ENCODE data around the gene CLEC2D. TPM values are rescaled to one million over a fixed set of nuclear protein-coding genes. Genes with fewer than 3 reads are reported as not detected.

CLEC2D gene
- total and polyA plus RNA-seq, 2 donors: 3.4 to 31.2 TPM

GRCh38 chr12:9646794-9647781 is 22.4 kb upstream of the CLEC2D start:
- Histone ChIP-seq H3K4me3 (ENCODE audit: low read depth, low read length) (peak overlapping the region; percentile 62), H3K4me1 (ENCODE audit: insufficient read depth) (no peaks in the 10 kb centered on the region), H3K36me3 (ENCODE audit: insufficient read depth) (no peaks in the 10 kb centered on the region), H3K27ac (ENCODE audit: low read depth) (peak overlapping the region; percentile 96)
- no peak for DNase-seq (ENCODE audit: extremely low spot score)
- WGBS: 33% methylated on average over 13 of the region's 13 CpGs

GRCh38 chr12:9647825-9648700 is 21.4 kb upstream of the CLEC2D start:
- peak overlapping the region; percentile 96 for H3K27ac ChIP-seq (ENCODE audit: low read depth)
- peak overlapping the region; percentile 62 for H3K4me3 ChIP-seq (ENCODE audit: low read depth, low read length)
- H3K36me3 ChIP-seq (ENCODE audit: insufficient read depth): no peaks in the 10 kb centered on the region
- no peaks in the 10 kb centered on the region for H3K4me1 ChIP-seq (ENCODE audit: insufficient read depth)
- WGBS: under 1% methylated on average over 55 of the region's 55 CpGs
- DNase-seq (ENCODE audit: extremely low spot score): peak; percentile 64

- peak overlapping the region; percentile 62 for H3K4me3 ChIP-seq (ENCODE audit: low read depth, low read length)
- WGBS: 8% methylated on average over 13 of the region's 13 CpGs
- peak overlapping the region; percentile 96 for H3K27ac ChIP-seq (ENCODE audit: low read depth)
- no peaks in the 10 kb centered on the region for H3K4me1 ChIP-seq (ENCODE audit: insufficient read depth)
- no peak for DNase-seq (ENCODE audit: extremely low spot score)
- H3K36me3 ChIP-seq (ENCODE audit: insufficient read depth): no peaks in the 10 kb centered on the region
Measured at GRCh38 chr12:9648701-9649531, 20.6 kb upstream of the CLEC2D start.

- Histone ChIP-seq H3K27ac (ENCODE audit: low read depth) (peak overlapping the region; percentile 67), H3K4me1 (ENCODE audit: insufficient read depth) (no peaks in the 10 kb centered on the region), H3K4me3 (ENCODE audit: low read depth, low read length) (peak overlapping the region; percentile 62), H3K36me3 (ENCODE audit: insufficient read depth) (peaks cover 2% of the 10 kb centered on the region)
- DNase-seq (ENCODE audit: extremely low spot score): no peak
- WGBS: 40% methylated on average over 5 of the region's 5 CpGs
Measured at GRCh38 chr12:9649532-9649940, 20.0 kb upstream of the CLEC2D start.

GRCh38 chr12:9650151-9650576 is 19.3 kb upstream of the CLEC2D start:
- DNase-seq (ENCODE audit: extremely low spot score): no peak
- H3K36me3 ChIP-seq (ENCODE audit: insufficient read depth): peaks cover 3% of the 10 kb centered on the region
- WGBS: 37% methylated on average over 4 of the region's 4 CpGs
- peak overlapping the region; percentile 64 for H3K27ac ChIP-seq (ENCODE audit: low read depth)
- H3K4me3 ChIP-seq (ENCODE audit: low read depth, low read length): peak overlapping the region; percentile 62
- H3K4me1 ChIP-seq (ENCODE audit: insufficient read depth): no peaks in the 10 kb centered on the region

GRCh38 chr12:9651265-9651729 is 18.2 kb upstream of the CLEC2D start:
- Histone ChIP-seq H3K4me1 (ENCODE audit: insufficient read depth) (no peaks in the 10 kb centered on the region), H3K4me3 (ENCODE audit: low read depth, low read length) (no peak overlapping the region), H3K36me3 (ENCODE audit: insufficient read depth) (peaks cover 3% of the 10 kb centered on the region), H3K27ac (ENCODE audit: low read depth) (peak overlapping the region; percentile 26)
- no peak for DNase-seq (ENCODE audit: extremely low spot score)
- 70% methylated on average over 3 of the region's 3 CpGs for WGBS

- H3K36me3 ChIP-seq (ENCODE audit: insufficient read depth): peaks cover 6% of the 10 kb centered on the region
- H3K4me1 ChIP-seq (ENCODE audit: insufficient read depth): no peaks in the 10 kb centered on the region
- H3K4me3 ChIP-seq (ENCODE audit: low read depth, low read length): no peak overlapping the region
- no peak for DNase-seq (ENCODE audit: extremely low spot score)
- WGBS: 97% methylated on average over 1 of the region's 1 CpG
- no peak overlapping the region for H3K27ac ChIP-seq (ENCODE audit: low read depth)
Measured at GRCh38 chr12:9660046-9660445, 9.5 kb upstream of the CLEC2D start.

- Histone ChIP-seq H3K4me3 (ENCODE audit: low read depth, low read length) (no peak overlapping the region), H3K27ac (ENCODE audit: low read depth) (no peak overlapping the region), H3K36me3 (ENCODE audit: insufficient read depth) (peaks cover 6% of the 10 kb centered on the region), H3K4me1 (ENCODE audit: insufficient read depth) (no peaks in the 10 kb centered on the region)
- DNase-seq (ENCODE audit: extremely low spot score): no peak
- WGBS: 95% methylated on average over 2 of the region's 2 CpGs
Measured at GRCh38 chr12:9661720-9662119, 7.8 kb upstream of the CLEC2D start.

GRCh38 chr12:9662488-9662887 is 7.0 kb upstream of the CLEC2D start:
- Histone ChIP-seq H3K27ac (ENCODE audit: low read depth) (no peak overlapping the region), H3K4me3 (ENCODE audit: low read depth, low read length) (no peak overlapping the region), H3K4me1 (ENCODE audit: insufficient read depth) (no peaks in the 10 kb centered on the region), H3K36me3 (ENCODE audit: insufficient read depth) (peaks cover 4% of the 10 kb centered on the region)
- no peak for DNase-seq (ENCODE audit: extremely low spot score)

- Histone ChIP-seq H3K4me1 (ENCODE audit: insufficient read depth) (no peaks in the 10 kb centered on the region), H3K4me3 (ENCODE audit: low read depth, low read length) (no peak overlapping the region), H3K36me3 (ENCODE audit: insufficient read depth) (peaks cover 1% of the 10 kb centered on the region), H3K27ac (ENCODE audit: low read depth) (no peak overlapping the region)
- no peak for DNase-seq (ENCODE audit: extremely low spot score)
- WGBS: 80% methylated on average over 2 of the region's 2 CpGs
Measured at GRCh38 chr12:9667403-9668160, 1.9 kb upstream of the CLEC2D start.

GRCh38 chr12:9668161-9669018 is 1.1 kb upstream of the CLEC2D start:
- peaks cover 1% of the 10 kb centered on the region for H3K36me3 ChIP-seq (ENCODE audit: insufficient read depth)
- DNase-seq (ENCODE audit: extremely low spot score): no peak
- no peaks in the 10 kb centered on the region for H3K4me1 ChIP-seq (ENCODE audit: insufficient read depth)
- 81% methylated on average over 4 of the region's 4 CpGs for WGBS
- no peak overlapping the region for H3K27ac ChIP-seq (ENCODE audit: low read depth)
- no peak overlapping the region for H3K4me3 ChIP-seq (ENCODE audit: low read depth, low read length)

- H3K4me1 ChIP-seq (ENCODE audit: insufficient read depth): no peaks in the 10 kb centered on the region
- peaks cover 1% of the 10 kb centered on the region for H3K36me3 ChIP-seq (ENCODE audit: insufficient read depth)
- H3K27ac ChIP-seq (ENCODE audit: low read depth): no peak overlapping the region
- no peak for DNase-seq (ENCODE audit: extremely low spot score)
- 92% methylated on average over 2 of the region's 2 CpGs for WGBS
- H3K4me3 ChIP-seq (ENCODE audit: low read depth, low read length): no peak overlapping the region
Measured at GRCh38 chr12:9669019-9669326, 540 bp upstream of the CLEC2D start.

Measured in urinary bladder (tissue), 4 donors.